Liver (tissue), 9 donors: Measurements from ENCODE around the gene PLB1. TPM values are rescaled to one million over a fixed set of nuclear protein-coding genes. Genes with fewer than 3 reads are reported as not detected.

Experiments used
- DNase-seq: peaks from one replicate; pipeline ENCODE4 v3.0.0-alpha.2; 2017; ENCODE audit warnings: low spot score
- H3K27ac ChIP-seq, 2 donors: one replicate each; pipeline ENCODE4 v1.7.0; 2013; ENCODE audit warnings: inconsistent platforms in 2 of 2, low read length in 2 of 2, control low read depth in 1 of 2, low read depth in 1 of 2, mild to moderate bottlenecking in 1 of 2
- H3K27me3 ChIP-seq, 4 donors: one replicate each; pipeline versions ENCODE4 v1.6.1 to v1.7.0; 2013; ENCODE audit warnings: low read length in 3 of 4, inconsistent platforms in 1 of 4, mild to moderate bottlenecking in 1 of 4, moderate library complexity in 1 of 4; ENCODE audit not compliant: control insufficient read depth in 4 of 4, insufficient read depth in 4 of 4
- H3K36me3 ChIP-seq, 4 donors: one replicate each; pipeline versions ENCODE4 v1.6.1 to v1.7.0; 2013; ENCODE audit warnings: low read length in 3 of 4, mild to moderate bottlenecking in 3 of 4, low read depth in 1 of 4, moderate library complexity in 1 of 4; ENCODE audit not compliant: control insufficient read depth in 4 of 4, insufficient read depth in 3 of 4
- H3K4me1 ChIP-seq, 4 donors: one replicate each; pipeline versions ENCODE4 v1.6.1 to v1.7.0; 2013; ENCODE audit warnings: low read length in 3 of 4, mild to moderate bottlenecking in 3 of 4, moderate library complexity in 1 of 4; ENCODE audit not compliant: control insufficient read depth in 4 of 4, insufficient read depth in 4 of 4
- H3K4me3 ChIP-seq, 3 donors: one replicate each; pipeline versions ENCODE4 v1.6.1 to v1.7.0; 2013; ENCODE audit warnings: low read length in 3 of 3, control low read depth in 1 of 3, low read depth in 1 of 3, mild to moderate bottlenecking in 1 of 3
- H3K9ac ChIP-seq, 2 donors: one replicate each; pipeline ENCODE4 v1.7.0; 2013; ENCODE audit warnings: low read length in 2 of 2, mild to moderate bottlenecking in 2 of 2, moderate library complexity in 2 of 2, control low read depth in 1 of 2, low read depth in 1 of 2
- H3K9me3 ChIP-seq, 4 donors: one replicate each; pipeline versions ENCODE4 v1.6.1 to v1.7.0; 2013; ENCODE audit warnings: low read length in 3 of 4; ENCODE audit not compliant: control insufficient read depth in 4 of 4
- ATF3 ChIP-seq: IDR thresholded peaks from 2 replicates; pipeline ENCODE4 v1.6.1; 2016; ENCODE audit warnings: antibody characterized with exemption
- EGR1 ChIP-seq, 2 donors: IDR thresholded peaks; 2 replicates each; pipeline ENCODE4 v1.6.1; 2016 to 2018; ENCODE audit warnings: antibody characterized with exemption in 2 of 2, low read depth in 2 of 2
- FOXA1 ChIP-seq: IDR thresholded peaks from 2 replicates; pipeline ENCODE4 v1.6.1; 2016; ENCODE audit warnings: antibody characterized with exemption
- HNF4A ChIP-seq, 2 donors: conservative IDR thresholded peaks; 2 replicates each; pipeline ENCODE4 v1.6.1; 2016; ENCODE audit warnings: antibody characterized with exemption in 2 of 2, mild to moderate bottlenecking in 2 of 2
- HNF4G ChIP-seq: IDR thresholded peaks from 2 replicates; pipeline ENCODE4 v1.6.1; 2016; ENCODE audit warnings: antibody characterized with exemption
- JUND ChIP-seq, 2 donors: IDR thresholded peaks; 2 replicates each; pipeline ENCODE4 v1.6.1; 2016; ENCODE audit warnings: antibody characterized with exemption in 2 of 2
- NR2F2 ChIP-seq: IDR thresholded peaks from 2 replicates; pipeline ENCODE4 v1.6.1; 2016; ENCODE audit warnings: antibody characterized with exemption
- RAD21 ChIP-seq, 2 donors: IDR thresholded peaks; 2 replicates each; pipeline ENCODE4 v1.6.1; 2016; ENCODE audit warnings: antibody characterized with exemption in 2 of 2, mild to moderate bottlenecking in 2 of 2
- RXRA ChIP-seq, 2 donors: IDR thresholded peaks; 2 replicates each; pipeline ENCODE4 v1.6.1; 2017 to 2018; ENCODE audit warnings: antibody characterized with exemption in 2 of 2, mild to moderate bottlenecking in 1 of 2
- SP1 ChIP-seq: IDR thresholded peaks from 2 replicates; pipeline ENCODE4 v1.6.1; 2018; ENCODE audit warnings: antibody characterized with exemption, mild to moderate bottlenecking
- TAF1 ChIP-seq: conservative IDR thresholded peaks from 2 replicates; pipeline ENCODE4 v1.6.1; 2016; ENCODE audit warnings: antibody characterized with exemption, mild to moderate bottlenecking
- YY1 ChIP-seq: IDR thresholded peaks from 2 replicates; pipeline ENCODE4 v1.6.1; 2016; ENCODE audit warnings: antibody characterized with exemption, mild to moderate bottlenecking
- WGBS: extraction: QIAGEN DNeasy Blood & Tissue Kit; methylation state at CpG from one replicate; pipeline ENCODE4 v1.1.7; 2013; 5-methylcytosine and 5-hydroxymethylcytosine counted together
- polyA plus RNA-seq, 2 donors: library from polyadenylated mRNA; stranded (reverse) in 1 of 2; unstranded in 1 of 2; fragments of 200-250 nt in 1 of 2; fragments of >200 nt in 1 of 2; fragmentation: Nextera tagmentation in 1 of 2; extraction: Ambion mirVana in 1 of 2; gene quantifications; one replicate each; pipeline versions ENCODE4 v1.2.1 to v1.2.3, GENCODE V29; 2013 to 2015
- total RNA-seq, 2 donors: library from RNA; depleted of rRNA; stranded (reverse); fragments of >200 nt; gene quantifications; one replicate each; pipeline ENCODE4 v1.2.3, GENCODE V29; 2014
- TF ChIP-seq, protein P1 (sequence below): IDR thresholded peaks from 2 replicates; pipeline ENCODE4 v1.6.1; 2016; ENCODE audit warnings: antibody characterized with exemption, mild to moderate bottlenecking
- TF ChIP-seq, protein P2 (sequence below): IDR thresholded peaks from 2 replicates; pipeline ENCODE4 v1.6.1; 2016; ENCODE audit warnings: antibody characterized with exemption
- TF ChIP-seq, protein P3 (sequence below): fragments of 150-350 bp; IDR thresholded peaks from 2 replicates; pipeline ENCODE4 v1.5.1; 2017; ENCODE audit warnings: improper control_type of control experiment, low read depth, low read length; ENCODE audit not compliant: missing input control
- TF ChIP-seq, protein P4 (sequence below): IDR thresholded peaks from 2 replicates; pipeline ENCODE4 v1.6.1; 2016; ENCODE audit warnings: antibody characterized with exemption
- donor health status: healthy.
- donor health status: healthy.
- donor health status: healthy.
- donor health status: healthy.
- donor health status: healthy.

The PLB1 gene
- total and polyA plus RNA-seq, 4 donors = 0.58 to 4.5 (median 1.6) TPM

- TF ChIP-seq, protein P1, sequence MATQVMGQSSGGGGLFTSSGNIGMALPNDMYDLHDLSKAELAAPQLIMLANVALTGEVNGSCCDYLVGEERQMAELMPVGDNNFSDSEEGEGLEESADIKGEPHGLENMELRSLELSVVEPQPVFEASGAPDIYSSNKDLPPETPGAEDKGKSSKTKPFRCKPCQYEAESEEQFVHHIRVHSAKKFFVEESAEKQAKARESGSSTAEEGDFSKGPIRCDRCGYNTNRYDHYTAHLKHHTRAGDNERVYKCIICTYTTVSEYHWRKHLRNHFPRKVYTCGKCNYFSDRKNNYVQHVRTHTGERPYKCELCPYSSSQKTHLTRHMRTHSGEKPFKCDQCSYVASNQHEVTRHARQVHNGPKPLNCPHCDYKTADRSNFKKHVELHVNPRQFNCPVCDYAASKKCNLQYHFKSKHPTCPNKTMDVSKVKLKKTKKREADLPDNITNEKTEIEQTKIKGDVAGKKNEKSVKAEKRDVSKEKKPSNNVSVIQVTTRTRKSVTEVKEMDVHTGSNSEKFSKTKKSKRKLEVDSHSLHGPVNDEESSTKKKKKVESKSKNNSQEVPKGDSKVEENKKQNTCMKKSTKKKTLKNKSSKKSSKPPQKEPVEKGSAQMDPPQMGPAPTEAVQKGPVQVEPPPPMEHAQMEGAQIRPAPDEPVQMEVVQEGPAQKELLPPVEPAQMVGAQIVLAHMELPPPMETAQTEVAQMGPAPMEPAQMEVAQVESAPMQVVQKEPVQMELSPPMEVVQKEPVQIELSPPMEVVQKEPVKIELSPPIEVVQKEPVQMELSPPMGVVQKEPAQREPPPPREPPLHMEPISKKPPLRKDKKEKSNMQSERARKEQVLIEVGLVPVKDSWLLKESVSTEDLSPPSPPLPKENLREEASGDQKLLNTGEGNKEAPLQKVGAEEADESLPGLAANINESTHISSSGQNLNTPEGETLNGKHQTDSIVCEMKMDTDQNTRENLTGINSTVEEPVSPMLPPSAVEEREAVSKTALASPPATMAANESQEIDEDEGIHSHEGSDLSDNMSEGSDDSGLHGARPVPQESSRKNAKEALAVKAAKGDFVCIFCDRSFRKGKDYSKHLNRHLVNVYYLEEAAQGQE = peak; percentile 50
- peak; percentile 57 for TF ChIP-seq ATF3
- peak; percentile 30 to 70 for TF ChIP-seq JUND (IDR thresholded peaks at IDR 0.05)
- peak; percentile 63 for TF ChIP-seq SP1
- TF ChIP-seq RXRA (IDR thresholded peaks at IDR 0.05) = peak; percentile 70 to 81
- peak; percentile 44 to 60 for TF ChIP-seq RAD21 (IDR thresholded peaks at IDR 0.05)
- no peak for TF ChIP-seq NR2F2
- TF ChIP-seq, protein P2, sequence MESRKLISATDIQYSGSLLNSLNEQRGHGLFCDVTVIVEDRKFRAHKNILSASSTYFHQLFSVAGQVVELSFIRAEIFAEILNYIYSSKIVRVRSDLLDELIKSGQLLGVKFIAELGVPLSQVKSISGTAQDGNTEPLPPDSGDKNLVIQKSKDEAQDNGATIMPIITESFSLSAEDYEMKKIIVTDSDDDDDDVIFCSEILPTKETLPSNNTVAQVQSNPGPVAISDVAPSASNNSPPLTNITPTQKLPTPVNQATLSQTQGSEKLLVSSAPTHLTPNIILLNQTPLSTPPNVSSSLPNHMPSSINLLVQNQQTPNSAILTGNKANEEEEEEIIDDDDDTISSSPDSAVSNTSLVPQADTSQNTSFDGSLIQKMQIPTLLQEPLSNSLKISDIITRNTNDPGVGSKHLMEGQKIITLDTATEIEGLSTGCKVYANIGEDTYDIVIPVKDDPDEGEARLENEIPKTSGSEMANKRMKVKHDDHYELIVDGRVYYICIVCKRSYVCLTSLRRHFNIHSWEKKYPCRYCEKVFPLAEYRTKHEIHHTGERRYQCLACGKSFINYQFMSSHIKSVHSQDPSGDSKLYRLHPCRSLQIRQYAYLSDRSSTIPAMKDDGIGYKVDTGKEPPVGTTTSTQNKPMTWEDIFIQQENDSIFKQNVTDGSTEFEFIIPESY = peak; percentile 68
- TF ChIP-seq TAF1 = no peak
- peak; percentile 12 for TF ChIP-seq HNF4G
- peak; percentile 78 for TF ChIP-seq YY1
- TF ChIP-seq HNF4A (conservative IDR thresholded peaks at IDR 0.05) = peak; percentile 73 to 77
- TF ChIP-seq, protein P3, sequence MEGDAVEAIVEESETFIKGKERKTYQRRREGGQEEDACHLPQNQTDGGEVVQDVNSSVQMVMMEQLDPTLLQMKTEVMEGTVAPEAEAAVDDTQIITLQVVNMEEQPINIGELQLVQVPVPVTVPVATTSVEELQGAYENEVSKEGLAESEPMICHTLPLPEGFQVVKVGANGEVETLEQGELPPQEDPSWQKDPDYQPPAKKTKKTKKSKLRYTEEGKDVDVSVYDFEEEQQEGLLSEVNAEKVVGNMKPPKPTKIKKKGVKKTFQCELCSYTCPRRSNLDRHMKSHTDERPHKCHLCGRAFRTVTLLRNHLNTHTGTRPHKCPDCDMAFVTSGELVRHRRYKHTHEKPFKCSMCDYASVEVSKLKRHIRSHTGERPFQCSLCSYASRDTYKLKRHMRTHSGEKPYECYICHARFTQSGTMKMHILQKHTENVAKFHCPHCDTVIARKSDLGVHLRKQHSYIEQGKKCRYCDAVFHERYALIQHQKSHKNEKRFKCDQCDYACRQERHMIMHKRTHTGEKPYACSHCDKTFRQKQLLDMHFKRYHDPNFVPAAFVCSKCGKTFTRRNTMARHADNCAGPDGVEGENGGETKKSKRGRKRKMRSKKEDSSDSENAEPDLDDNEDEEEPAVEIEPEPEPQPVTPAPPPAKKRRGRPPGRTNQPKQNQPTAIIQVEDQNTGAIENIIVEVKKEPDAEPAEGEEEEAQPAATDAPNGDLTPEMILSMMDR = no peak
- TF ChIP-seq FOXA1 = peak; percentile 75
- TF ChIP-seq, protein P4, sequence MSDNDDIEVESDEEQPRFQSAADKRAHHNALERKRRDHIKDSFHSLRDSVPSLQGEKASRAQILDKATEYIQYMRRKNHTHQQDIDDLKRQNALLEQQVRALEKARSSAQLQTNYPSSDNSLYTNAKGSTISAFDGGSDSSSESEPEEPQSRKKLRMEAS = peak; percentile 74
- TF ChIP-seq EGR1 (IDR thresholded peaks at IDR 0.05; ENCODE audit: low read depth in 2 of 2) = no peak
- Histone ChIP-seq H3K9me3 (no peaks in the 10 kb centered on the region), H3K4me3 (no peak overlapping the region), H3K4me1 (peaks cover 3 to 12% (median 7%) of the 10 kb centered on the region in 4 donors), H3K9ac (no peak overlapping the region), H3K27ac (peak overlapping the region; percentile 59 to 61), H3K36me3 (no peaks in the 10 kb centered on the region), H3K27me3 (no peaks in the 10 kb centered on the region)
- no peak for DNase-seq
- WGBS = 52% methylated on average over 5 of the region's 5 CpGs
Observed at GRCh38 chr2:28668106-28668814, 172.4 kb downstream of the PLB1 start.
